Stimulated activated CD8-positive, alpha-beta memory T cell treated with anti-CD3 and anti-CD28 coated beads, Interleukin-15, amount 100 ng/mL, for 48 hours (primary cell): Measurements from ENCODE around the gene EFCAB8.

Experiments
- DNase-seq, 2 donors: peaks; one replicate each; pipeline ENCODE4 v3.0.0-alpha.2; 2020; ENCODE audit warnings: low read depth in 2 of 2

EFCAB8 gene

DNA sequence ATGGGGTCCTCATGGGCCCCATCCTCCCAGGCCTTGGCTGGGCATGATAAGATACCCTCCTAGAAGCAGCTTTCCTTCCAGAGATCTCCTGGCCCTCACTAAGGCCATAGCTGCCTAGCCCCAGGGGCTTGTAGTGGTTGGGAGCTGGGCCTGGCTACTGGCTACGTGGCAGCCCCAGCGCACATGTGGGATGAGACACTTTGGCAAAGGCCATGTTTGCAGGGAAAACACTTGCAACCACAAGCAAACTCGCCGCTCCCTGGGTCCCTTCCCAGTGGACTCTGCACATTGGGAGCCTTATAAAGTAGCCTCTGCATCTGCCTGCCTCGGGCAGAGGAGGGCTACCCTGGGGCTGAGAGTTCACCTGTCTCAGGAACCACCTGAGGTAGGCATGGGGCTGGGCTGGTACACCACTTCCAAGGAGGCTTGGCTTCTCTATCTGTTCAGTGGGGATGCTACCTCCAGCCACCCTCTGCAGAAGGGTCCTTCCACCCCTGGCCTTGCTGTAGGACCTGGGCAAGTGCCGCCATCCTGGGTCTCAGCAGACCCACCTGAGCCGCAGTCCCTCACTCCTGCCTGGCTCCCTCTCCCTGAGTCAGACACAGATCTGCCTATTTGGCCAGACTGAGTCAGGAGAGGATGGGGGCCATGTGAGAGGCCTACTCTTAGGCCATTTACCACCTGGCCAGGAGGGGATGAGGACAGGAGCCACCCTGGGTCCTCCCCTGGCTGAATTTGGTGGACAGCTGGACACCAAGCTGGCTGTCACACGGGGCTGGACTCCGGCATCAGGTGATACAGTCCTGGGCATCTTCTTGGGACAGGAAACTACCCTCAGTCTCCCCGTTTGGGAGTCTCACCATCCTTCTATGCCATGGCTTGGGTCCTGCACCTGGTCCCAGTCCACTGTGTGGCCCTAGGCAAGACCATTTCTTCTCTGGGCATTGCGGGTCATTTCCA lies 148.9 kb downstream of the EFCAB8 start, which contains the start of gene BPIFB2:
Gene BPIFB2, plus strand, starts transcription at position 329 of the 960 bp plus-strand sequence. CDS start 871 bp downstream, outside the sequence.
- DNase-seq = no peak

- DNase-seq = no peak
Observed at GRCh38 chr20:33008336-33009213, 149.9 kb downstream of the EFCAB8 start.

GRCh38 chr20:33009214-33010132 lies 150.8 kb downstream of the EFCAB8 start:
- no peak for DNase-seq

DNA sequence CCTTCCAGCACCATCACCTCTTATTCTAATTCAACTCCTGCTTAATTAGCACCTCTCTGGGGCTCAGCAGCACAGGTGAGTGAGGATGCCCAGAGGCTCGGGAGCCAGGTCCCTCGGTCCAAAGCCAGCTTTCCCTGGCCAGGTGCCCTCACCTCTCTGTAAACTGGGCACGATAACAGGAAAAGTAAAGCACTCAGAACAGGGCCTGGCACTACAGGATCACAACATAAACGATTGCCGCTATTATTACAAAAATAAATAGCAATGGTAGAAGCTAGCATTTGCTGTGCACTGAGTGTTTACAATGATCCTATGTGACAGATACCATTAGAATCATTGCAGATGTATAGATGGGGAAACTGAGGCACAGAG lies 151.4 kb downstream of the EFCAB8 start:
- DNase-seq = no peak

GRCh38 chr20:33010674-33011449 lies 152.1 kb downstream of the EFCAB8 start:
- no peak for DNase-seq
